Fibroblast of peridontal ligament (primary cell): ENCODE measurements around the gene PIP5K1A.
A peak's percentile ranks its signal among the peaks of the same experiment; 100 is the strongest.
"Not testable (repeated sequence)": the region's sequence is repeated elsewhere in the genome, so short reads cannot be mapped to it uniquely, and the experiment has no call there.

Source experiments
- DNase-seq: peaks from one replicate; pipeline ENCODE4 v3.0.0-alpha.2; 2010; ENCODE audit errors: extremely low read depth

PIP5K1A gene, protein sequence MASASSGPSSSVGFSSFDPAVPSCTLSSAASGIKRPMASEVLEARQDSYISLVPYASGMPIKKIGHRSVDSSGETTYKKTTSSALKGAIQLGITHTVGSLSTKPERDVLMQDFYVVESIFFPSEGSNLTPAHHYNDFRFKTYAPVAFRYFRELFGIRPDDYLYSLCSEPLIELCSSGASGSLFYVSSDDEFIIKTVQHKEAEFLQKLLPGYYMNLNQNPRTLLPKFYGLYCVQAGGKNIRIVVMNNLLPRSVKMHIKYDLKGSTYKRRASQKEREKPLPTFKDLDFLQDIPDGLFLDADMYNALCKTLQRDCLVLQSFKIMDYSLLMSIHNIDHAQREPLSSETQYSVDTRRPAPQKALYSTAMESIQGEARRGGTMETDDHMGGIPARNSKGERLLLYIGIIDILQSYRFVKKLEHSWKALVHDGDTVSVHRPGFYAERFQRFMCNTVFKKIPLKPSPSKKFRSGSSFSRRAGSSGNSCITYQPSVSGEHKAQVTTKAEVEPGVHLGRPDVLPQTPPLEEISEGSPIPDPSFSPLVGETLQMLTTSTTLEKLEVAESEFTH

GRCh38 chr1:151198254-151199127 lies at the start of gene PIP5K1A:
PIP5K1A (plus strand) TSS chr1:151198552; CDS start chr1:151198997, 445 bp downstream.
- DNase-seq, result peak; percentile 99

- no peak for DNase-seq
Observed at GRCh38 chr1:151156515-151156819, 41.9 kb upstream of the PIP5K1A start, which contains the start of gene TNFAIP8L2. TNFAIP8L2 (plus strand) TSS chr1:151156649; CDS start chr1:151158698, 2,049 bp downstream.

- DNase-seq, result no peak
Observed at GRCh38 chr1:151157067-151157531, 41.3 kb upstream of the PIP5K1A start.

DNA sequence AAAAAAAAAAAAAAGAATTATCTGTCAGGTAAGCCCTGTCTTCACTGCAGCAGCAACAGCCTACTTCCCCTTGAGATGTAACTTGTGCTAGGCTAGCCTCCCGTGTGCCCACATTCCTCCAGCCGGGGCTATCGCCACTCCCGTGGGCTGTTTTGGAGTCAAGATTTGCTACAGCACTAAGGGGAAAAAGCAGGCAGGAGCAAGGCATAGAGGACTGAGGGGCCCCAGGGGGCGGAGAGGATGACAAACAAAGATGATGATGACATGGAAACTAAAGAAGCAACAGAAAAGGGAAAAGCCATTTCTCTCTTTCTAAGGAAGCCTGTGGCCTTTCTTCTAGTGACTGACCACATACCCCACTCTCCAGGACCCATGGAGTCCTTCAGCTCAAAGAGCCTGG lies 40.0 kb upstream of the PIP5K1A start:
- DNase-seq, result no peak

- DNase-seq, result no peak
Observed at GRCh38 chr1:151158751-151159251, 39.6 kb upstream of the PIP5K1A start.

DNA sequence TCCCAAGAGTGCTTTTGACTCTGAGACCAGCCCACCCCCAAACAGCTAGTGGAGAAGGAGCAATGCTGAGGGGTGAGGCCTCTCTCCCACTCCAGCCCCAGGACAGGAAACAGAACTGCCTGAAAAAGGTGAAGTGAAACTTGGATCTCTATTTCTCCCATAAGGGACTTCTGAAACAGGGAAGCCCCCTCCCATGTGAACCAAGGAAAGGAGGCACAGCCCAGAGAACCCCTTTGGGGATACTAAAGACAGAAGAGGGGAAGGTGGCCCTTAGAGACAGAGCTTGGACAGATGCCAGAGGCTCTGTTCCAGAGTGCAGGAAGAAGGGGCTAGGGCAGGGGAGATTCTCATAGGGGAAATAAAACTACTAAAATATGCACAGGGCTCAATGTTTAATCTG lies 39.0 kb upstream of the PIP5K1A start:
- no peak for DNase-seq

DNA sequence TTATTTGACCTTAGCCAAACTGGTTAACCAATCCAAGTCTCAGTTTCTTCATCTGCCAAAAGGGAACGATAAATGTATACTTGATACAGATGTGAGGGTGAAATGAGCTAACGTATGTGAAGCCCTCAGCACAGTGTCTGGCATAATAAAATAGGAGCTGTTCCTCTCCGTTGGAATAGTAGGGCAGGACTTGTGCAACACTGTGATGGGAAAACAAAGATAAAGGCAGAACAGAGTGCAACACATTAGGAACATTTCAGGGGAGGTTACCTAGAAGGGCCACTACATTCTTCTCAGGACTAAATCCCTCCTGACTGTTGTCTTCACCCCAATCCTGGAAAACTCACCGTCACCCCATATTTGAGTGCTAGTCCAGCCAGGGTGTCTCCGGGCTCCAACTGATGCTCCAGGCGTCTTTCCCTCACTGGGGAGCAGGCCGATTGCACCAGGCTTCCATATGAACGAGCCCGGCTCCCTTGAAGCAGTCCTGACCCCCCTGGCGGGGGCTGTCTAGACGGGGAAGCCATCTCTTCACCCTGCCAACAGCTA lies 33.5 kb upstream of the PIP5K1A start:
- peak; percentile 29 for DNase-seq

- DNase-seq, result peak; percentile 63
Observed at GRCh38 chr1:151165281-151165737, 33.0 kb upstream of the PIP5K1A start.

DNA sequence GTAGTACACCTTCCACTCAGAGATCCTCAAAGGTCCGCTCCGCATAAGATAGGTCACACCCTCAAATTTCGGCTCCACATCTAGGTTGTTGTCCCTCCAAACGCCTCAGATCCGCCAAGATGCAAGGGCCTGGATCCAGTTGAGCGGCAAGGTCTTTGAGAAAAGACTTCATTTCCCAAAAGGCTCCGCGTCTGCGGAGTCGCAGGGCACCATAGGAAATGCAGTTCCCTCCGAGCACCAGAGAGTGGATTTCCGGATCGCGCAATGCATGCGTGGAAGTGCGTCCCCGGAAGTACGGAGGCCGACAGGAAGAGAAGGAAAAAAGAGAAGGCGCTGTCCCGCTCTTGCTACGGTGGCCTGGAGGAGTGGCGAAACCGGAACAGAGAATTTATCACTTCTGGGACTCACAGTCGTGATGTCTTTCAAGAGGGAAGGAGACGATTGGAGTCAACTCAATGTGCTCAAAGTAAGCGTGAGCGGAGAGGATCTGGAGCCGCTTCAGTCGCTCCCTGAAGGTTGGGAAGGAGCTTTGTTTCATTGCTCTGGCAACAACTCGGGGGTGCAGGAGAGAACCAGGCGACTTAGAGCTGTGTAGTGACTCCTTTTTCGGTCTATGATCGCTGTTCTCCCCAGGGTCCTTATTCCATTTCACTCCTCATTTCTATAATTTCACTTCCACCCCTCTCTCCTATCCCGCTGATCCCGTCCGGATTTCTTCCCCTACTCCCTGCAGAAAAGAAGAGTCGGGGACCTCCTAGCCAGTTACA lies 32.4 kb upstream of the PIP5K1A start, which contains the start of the genes LYSMD1 and SCNM1:
TSS of gene LYSMD1 (minus strand) at position 165 of the 767 bp plus-strand sequence. CDS start 644 bp downstream, outside the sequence.
TSS of gene SCNM1 (plus strand) at position 407 of the 767 bp plus-strand sequence. CDS start at position 416, 9 bp downstream.
- DNase-seq, result peak; percentile 99

DNA sequence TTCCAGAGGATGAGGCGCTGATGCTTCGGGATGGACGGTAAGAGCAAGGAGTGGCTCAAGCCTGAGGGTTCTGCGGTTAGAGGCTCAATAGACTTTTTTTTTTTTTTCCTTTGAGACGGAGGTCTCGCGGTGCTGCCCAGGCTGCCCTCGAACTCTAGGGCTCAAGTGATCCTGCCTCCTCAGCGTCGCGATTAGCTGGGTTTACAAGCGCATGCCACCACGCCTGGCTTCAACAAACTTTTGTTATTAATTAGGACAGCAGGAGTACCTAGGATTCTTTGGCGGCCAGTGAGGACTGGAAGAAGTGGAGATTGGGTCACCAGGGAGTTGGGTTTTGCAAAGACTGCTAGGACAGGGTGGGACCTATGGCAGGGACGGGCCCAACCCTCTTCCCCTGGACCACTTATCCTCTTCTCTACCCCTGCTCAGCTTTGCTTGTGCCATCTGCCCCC lies 31.8 kb upstream of the PIP5K1A start:
- peak; percentile 71 for DNase-seq

- DNase-seq, result no peak
Observed at GRCh38 chr1:151167116-151167515, 31.2 kb upstream of the PIP5K1A start.

GRCh38 chr1:151171190-151171589 lies 27.2 kb upstream of the PIP5K1A start:
- no peak for DNase-seq

GRCh38 chr1:151175041-151175741 lies 23.2 kb upstream of the PIP5K1A start:
- DNase-seq, result peak; percentile 71

DNA sequence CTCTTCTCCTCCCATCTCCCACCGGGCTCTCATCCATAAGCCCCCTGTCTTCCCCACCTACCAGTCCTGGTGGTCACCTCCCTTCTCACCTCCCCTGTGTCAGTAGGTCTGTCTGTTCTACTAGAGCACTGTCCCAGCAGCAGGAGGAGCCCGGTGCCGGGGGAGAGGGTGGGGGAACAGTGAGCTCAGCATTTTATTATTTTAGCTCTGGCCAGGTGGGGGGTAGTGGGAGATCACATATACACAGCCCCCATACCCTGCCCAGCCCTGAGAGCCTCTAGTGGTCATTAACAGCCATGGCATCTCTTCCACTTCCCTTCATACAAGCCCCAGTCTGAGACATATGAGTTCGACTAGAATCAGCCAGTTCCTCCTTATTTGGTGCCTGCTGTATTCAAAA lies 22.5 kb upstream of the PIP5K1A start, which contains the start of gene TMOD4:
TSS of gene TMOD4 (minus strand) at position 119 of the 400 bp plus-strand sequence. CDS start 1,106 bp downstream, outside the sequence.
- peak; percentile 22 for DNase-seq

GRCh38 chr1:151176514-151177045 lies 21.8 kb upstream of the PIP5K1A start:
- no peak for DNase-seq

DNA sequence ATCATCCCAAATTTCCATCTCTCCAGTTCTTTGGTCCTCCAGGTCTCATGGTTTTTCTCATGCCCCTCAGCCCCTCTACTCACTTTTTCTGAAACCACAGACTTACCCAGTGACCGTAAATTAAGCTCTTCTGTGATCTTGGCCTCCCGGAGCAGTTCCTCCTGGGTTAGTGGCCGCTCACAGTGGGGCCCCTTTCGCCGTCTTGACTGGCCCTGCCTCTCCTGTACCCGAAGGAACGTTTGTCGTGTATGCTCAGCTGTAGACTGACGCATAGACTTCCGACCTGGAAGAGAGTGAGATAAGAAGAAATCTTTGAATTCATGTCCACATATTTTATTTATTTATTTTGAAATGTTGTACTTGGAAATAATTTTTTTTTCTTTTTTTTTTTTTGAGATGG lies 14.1 kb upstream of the PIP5K1A start:
- DNase-seq, result no peak

GRCh38 chr1:151187205-151187604 lies 11.1 kb upstream of the PIP5K1A start:
- DNase-seq, result no peak

DNA sequence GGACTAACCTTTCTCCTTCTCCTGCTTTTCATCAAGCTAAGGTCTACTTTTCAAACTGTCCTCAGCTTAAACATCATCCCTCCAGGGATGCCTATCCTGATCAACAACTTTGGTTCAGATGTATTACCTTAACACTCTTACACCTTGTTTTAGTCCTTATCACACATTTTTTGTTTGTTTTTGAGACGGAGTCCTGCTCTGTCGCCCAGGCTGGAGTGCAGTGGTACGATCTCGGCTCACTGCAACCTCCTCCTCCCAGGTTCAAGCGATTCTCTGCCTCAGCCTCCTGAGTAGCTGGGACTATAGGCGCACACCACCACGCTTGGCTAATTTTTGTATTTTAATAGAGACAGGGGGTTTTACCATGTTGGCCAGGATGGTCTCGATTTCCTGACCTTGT lies 9.7 kb upstream of the PIP5K1A start:
- not testable (repeated sequence) for DNase-seq
